Heart left ventricle (tissue), 13 donors: ENCODE results near the gene LAMA3.

ENCODE experiments used
- CTCF ChIP-seq, 12 donors: fragments of 200-600 bp; sonication (generic) in 4 of 12; IDR thresholded peaks; one replicate each; pipeline versions ENCODE4 v1.5.0 to v1.8.0; 2018 to 2022; ENCODE audit warnings: antibody characterized with exemption in 12 of 12, mild to moderate bottlenecking in 5 of 12
- POLR2A ChIP-seq, 2 donors: fragments of 450-650 bp; IDR thresholded peaks; one replicate each; pipeline ENCODE4 v1.6.1; 2017; ENCODE audit warnings: antibody characterized with exemption in 2 of 2, mild to moderate bottlenecking in 2 of 2, moderate library complexity in 2 of 2
- donor health status: ischemic (EF 13 %, LVEDD 7.1; RV severe dilation, severe dysfunction).
- donor health status: DM: no; HTN: yes; CAD: no.
- donor health status: DM: no; HTN: no; CAD: no.
- donor health status: ischemic (EF 25% LVEDD 6.9; RV normal size, moderate dysfunction).
- donor health status: ischemic (EF 25% LVEDD 5.7; RV mildly dilated, moderate dysfunction).
- donor health status: ischemic (EF 35%, LVEDD 5.7; RV mildly dilated, moderate dysfunction).
- donor health status: nonischemic (EF 11% LVEDD 7.7; RV severe dilation, severe dysfunction).
- donor health status: DM: yes; HTN: yes; CAD: no.
- donor health status: PGD.
- donor health status: ischemic (EF 29% LVEDD 5.4; RV normal size, mild dysfunction).
- donor health status: nonischemic (EF 23%, LVEDD 6.1; RV moderate dilation, normal function).

GRCh38 chr18:23897733-23898132 lies 208.5 kb downstream of the LAMA3 start:
- TF ChIP-seq POLR2A (IDR thresholded peaks at IDR 0.05) (no peak), CTCF (IDR thresholded peaks at IDR 0.05) (no peak)
